Measurements from ENCODE around the gene SGMS1.

DNA sequence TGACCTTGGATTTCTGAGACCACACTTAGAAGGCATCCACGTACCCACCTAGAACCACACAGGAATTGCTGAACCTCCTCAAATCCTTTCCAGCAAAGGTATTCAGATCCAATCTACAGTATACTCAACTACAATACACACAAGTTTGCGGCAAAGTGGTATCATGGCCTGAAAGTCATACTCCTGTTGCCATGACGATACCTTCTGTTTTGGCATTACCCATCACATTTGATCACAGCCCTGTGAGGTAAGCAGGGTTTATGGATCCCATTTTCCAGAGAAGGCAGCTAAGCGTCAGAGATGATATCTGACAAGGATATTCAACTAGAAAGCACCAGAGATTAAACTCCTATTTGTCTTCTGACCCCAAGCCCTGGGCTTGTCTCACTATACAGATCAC is 32.8 kb downstream of the SGMS1 start:
- no peak for TF ChIP-seq CTCF (conservative IDR thresholded peaks at IDR 0.05; ENCODE audit: low read depth in 2 of 2)
- TF ChIP-seq, protein P1, sequence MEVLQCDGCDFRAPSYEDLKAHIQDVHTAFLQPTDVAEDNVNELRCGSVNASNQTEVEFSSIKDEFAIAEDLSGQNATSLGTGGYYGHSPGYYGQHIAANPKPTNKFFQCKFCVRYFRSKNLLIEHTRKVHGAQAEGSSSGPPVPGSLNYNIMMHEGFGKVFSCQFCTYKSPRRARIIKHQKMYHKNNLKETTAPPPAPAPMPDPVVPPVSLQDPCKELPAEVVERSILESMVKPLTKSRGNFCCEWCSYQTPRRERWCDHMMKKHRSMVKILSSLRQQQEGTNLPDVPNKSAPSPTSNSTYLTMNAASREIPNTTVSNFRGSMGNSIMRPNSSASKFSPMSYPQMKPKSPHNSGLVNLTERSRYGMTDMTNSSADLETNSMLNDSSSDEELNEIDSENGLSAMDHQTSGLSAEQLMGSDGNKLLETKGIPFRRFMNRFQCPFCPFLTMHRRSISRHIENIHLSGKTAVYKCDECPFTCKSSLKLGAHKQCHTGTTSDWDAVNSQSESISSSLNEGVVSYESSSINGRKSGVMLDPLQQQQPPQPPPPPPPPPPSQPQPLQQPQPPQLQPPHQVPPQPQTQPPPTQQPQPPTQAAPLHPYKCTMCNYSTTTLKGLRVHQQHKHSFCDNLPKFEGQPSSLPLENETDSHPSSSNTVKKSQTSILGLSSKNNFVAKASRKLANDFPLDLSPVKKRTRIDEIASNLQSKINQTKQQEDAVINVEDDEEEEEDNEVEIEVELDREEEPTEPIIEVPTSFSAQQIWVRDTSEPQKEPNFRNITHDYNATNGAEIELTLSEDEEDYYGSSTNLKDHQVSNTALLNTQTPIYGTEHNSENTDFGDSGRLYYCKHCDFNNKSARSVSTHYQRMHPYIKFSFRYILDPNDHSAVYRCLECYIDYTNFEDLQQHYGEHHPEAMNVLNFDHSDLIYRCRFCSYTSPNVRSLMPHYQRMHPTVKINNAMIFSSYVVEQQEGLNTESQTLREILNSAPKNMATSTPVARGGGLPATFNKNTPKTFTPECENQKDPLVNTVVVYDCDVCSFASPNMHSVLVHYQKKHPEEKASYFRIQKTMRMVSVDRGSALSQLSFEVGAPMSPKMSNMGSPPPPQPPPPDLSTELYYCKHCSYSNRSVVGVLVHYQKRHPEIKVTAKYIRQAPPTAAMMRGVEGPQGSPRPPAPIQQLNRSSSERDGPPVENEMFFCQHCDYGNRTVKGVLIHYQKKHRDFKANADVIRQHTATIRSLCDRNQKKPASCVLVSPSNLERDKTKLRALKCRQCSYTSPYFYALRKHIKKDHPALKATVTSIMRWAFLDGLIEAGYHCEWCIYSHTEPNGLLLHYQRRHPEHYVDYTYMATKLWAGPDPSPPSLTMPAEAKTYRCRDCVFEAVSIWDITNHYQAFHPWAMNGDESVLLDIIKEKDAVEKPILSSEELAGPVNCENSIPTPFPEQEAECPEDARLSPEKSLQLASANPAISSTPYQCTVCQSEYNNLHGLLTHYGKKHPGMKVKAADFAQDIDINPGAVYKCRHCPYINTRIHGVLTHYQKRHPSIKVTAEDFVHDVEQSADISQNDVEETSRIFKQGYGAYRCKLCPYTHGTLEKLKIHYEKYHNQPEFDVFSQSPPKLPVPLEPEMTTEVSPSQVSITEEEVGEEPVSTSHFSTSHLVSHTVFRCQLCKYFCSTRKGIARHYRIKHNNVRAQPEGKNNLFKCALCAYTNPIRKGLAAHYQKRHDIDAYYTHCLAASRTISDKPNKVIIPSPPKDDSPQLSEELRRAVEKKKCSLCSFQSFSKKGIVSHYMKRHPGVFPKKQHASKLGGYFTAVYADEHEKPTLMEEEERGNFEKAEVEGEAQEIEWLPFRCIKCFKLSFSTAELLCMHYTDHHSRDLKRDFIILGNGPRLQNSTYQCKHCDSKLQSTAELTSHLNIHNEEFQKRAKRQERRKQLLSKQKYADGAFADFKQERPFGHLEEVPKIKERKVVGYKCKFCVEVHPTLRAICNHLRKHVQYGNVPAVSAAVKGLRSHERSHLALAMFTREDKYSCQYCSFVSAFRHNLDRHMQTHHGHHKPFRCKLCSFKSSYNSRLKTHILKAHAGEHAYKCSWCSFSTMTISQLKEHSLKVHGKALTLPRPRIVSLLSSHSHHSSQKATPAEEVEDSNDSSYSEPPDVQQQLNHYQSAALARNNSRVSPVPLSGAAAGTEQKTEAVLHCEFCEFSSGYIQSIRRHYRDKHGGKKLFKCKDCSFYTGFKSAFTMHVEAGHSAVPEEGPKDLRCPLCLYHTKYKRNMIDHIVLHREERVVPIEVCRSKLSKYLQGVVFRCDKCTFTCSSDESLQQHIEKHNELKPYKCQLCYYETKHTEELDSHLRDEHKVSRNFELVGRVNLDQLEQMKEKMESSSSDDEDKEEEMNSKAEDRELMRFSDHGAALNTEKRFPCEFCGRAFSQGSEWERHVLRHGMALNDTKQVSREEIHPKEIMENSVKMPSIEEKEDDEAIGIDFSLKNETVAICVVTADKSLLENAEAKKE (CRISPR knock-in tag; IDR thresholded peaks at IDR 0.05) = no peak
